ENCODE results near the gene ACBD5. TPM values are rescaled to one million over a fixed set of nuclear protein-coding genes. Genes with fewer than 3 reads are reported as not detected.
A peak's percentile ranks its signal among the peaks of the same experiment; 100 is the strongest.

Gene ACBD5
- total RNA-seq, 1 donor from 2014 or later, result 19.4 TPM

- DNase-seq (ENCODE audit: low read depth), result no peak
- H3K4me3 ChIP-seq (ENCODE audit: low read depth, low read length), result peak overlapping the region; percentile 73
- TF ChIP-seq CTCF (conservative IDR thresholded peaks at IDR 0.05; ENCODE audit: low read depth, low read length), result no peak
These were observed 87.9 kb downstream of the ACBD5 start for GRCh38 chr10:27152687-27153086.

- no peak overlapping the region for H3K4me3 ChIP-seq (ENCODE audit: low read depth, low read length)
- no peak for TF ChIP-seq CTCF (conservative IDR thresholded peaks at IDR 0.05; ENCODE audit: low read depth, low read length)
- DNase-seq (ENCODE audit: low read depth), result no peak
These were observed 90.3 kb downstream of the ACBD5 start for GRCh38 chr10:27150261-27150660.

- no peak overlapping the region for H3K4me3 ChIP-seq (ENCODE audit: low read depth, low read length)
- no peak for DNase-seq (ENCODE audit: low read depth)
- TF ChIP-seq CTCF (conservative IDR thresholded peaks at IDR 0.05; ENCODE audit: low read depth, low read length), result no peak
These were observed 92.9 kb downstream of the ACBD5 start for GRCh38 chr10:27147701-27148100.

GRCh38 chr10:27145937-27146336, 94.7 kb downstream of the ACBD5 start:
- no peak for TF ChIP-seq CTCF (conservative IDR thresholded peaks at IDR 0.05; ENCODE audit: low read depth, low read length)
- H3K4me3 ChIP-seq (ENCODE audit: low read depth, low read length), result no peak overlapping the region
- no peak for DNase-seq (ENCODE audit: low read depth)

Other genes with a start within 250 kb of the ACBD5 start
- 3.5 and 4.7 TPM in 2 replicates for gene ANKRD26, start 140.3 kb downstream of the ACBD5 start, total RNA-seq
- 65.8 and 80.6 TPM in 2 replicates for gene YME1L1, start 86.4 kb downstream of the ACBD5 start, total RNA-seq
- 28.9 and 34.5 TPM in 2 replicates for gene MASTL, start 85.4 kb downstream of the ACBD5 start, total RNA-seq